GM23338 (cell line): ENCODE data around the gene CYB5R3. TPM values are rescaled to one million over a fixed set of nuclear protein-coding genes. Genes with fewer than 3 reads are reported as not detected.

Source experiments
- ATAC-seq: fragments of 200-7000 bp; cut with Tn5 transposase; 3 replicates; pipeline ENCODE4 v1.9.1; 2020
- DNase-seq: peaks from one replicate; pipeline ENCODE4 v3.0.0-alpha.2; 2015; ENCODE audit warnings: low spot score
- H2AFZ ChIP-seq: fragments of 200-600 bp; sonication (generic); 2 replicates; pipeline ENCODE4 v1.8.0; 2016; ENCODE audit warnings: antibody characterized with exemption, mild to moderate bottlenecking, moderate library complexity
- H3F3A ChIP-seq: fragments of 200-600 bp; sonication (generic); replicated peaks from 2 replicates; pipeline ENCODE4 v1.8.0; 2017; ENCODE audit warnings: antibody characterized with exemption, mixed run types, low read depth
- H3K27ac ChIP-seq: fragments of 200-600 bp; sonication (generic); 2 replicates; pipeline ENCODE4 v1.6.1; 2016; ENCODE audit warnings: low read depth
- H3K27me3 ChIP-seq: fragments of 200-600 bp; sonication (generic); 2 replicates; pipeline ENCODE4 v1.8.0; 2016; ENCODE audit warnings: mild to moderate bottlenecking, mixed run types, moderate library complexity; ENCODE audit not compliant: insufficient read depth
- H3K36me3 ChIP-seq: fragments of 200-600 bp; sonication (generic); 2 replicates; pipeline ENCODE4 v1.8.0; 2016; ENCODE audit warnings: mild to moderate bottlenecking; ENCODE audit not compliant: insufficient read depth
- H3K4me1 ChIP-seq: fragments of 200-600 bp; sonication (generic); 2 replicates; pipeline ENCODE4 v1.8.0; 2016; ENCODE audit warnings: mild to moderate bottlenecking, moderate library complexity; ENCODE audit not compliant: insufficient read depth
- H3K4me2 ChIP-seq: fragments of 200-600 bp; sonication (generic); 2 replicates; pipeline ENCODE4 v1.7.1; 2017; ENCODE audit warnings: mixed run types
- H3K4me3 ChIP-seq: fragments of 200-600 bp; sonication (generic); 2 replicates; pipeline ENCODE4 v1.6.1; 2016; ENCODE audit warnings: mixed run types
- H3K79me2 ChIP-seq: fragments of 200-600 bp; sonication (generic); replicated peaks from 2 replicates; pipeline ENCODE4 v1.8.0; 2017; ENCODE audit warnings: mild to moderate bottlenecking; ENCODE audit not compliant: insufficient read depth
- H3K9me2 ChIP-seq: fragments of 200-600 bp; sonication (generic); 2 replicates; pipeline ENCODE4 v1.8.0; 2017; ENCODE audit not compliant: insufficient read depth
- H4K20me1 ChIP-seq: fragments of 200-600 bp; sonication (generic); replicated peaks from 2 replicates; pipeline ENCODE4 v1.8.0; 2017; ENCODE audit warnings: mild to moderate bottlenecking; ENCODE audit not compliant: insufficient read depth
- H3K27ac Mint-ChIP-seq: 2 replicates; pipeline ENCODE4 v1.8.0; 2020; ENCODE audit warnings: inconsistent platforms, mild to moderate bottlenecking, moderate library complexity, mixed read lengths
- H3K27me3 Mint-ChIP-seq: 3 replicates; pipeline ENCODE4 v1.8.0; 2022; ENCODE audit warnings: low read depth, mild to moderate bottlenecking, moderate library complexity, mixed read lengths, inconsistent platforms; ENCODE audit not compliant: insufficient read depth, poor library complexity
- H3K36me3 Mint-ChIP-seq: 3 replicates; pipeline ENCODE4 v1.8.0; 2021; ENCODE audit warnings: low read depth, mild to moderate bottlenecking, inconsistent platforms, moderate library complexity, mixed read lengths
- H3K4me1 Mint-ChIP-seq: 3 replicates; pipeline ENCODE4 v1.8.0; 2020; ENCODE audit warnings: mild to moderate bottlenecking, inconsistent platforms, mixed read lengths
- H3K4me3 Mint-ChIP-seq: 3 replicates; pipeline ENCODE4 v1.8.0; 2021; ENCODE audit warnings: moderate library complexity, mild to moderate bottlenecking, inconsistent platforms, mixed read lengths
- H3K9me3 Mint-ChIP-seq: 3 replicates; pipeline ENCODE4 v1.8.0; 2020; ENCODE audit warnings: moderate library complexity, mild to moderate bottlenecking, inconsistent platforms, mixed read lengths
- CREB1 ChIP-seq: fragments of 250-450 bp; sonication (Bioruptor Pico); IDR thresholded peaks from 2 replicates; pipeline ENCODE4 v1.5.0; 2020; ENCODE audit warnings: low read depth, mild to moderate bottlenecking, moderate library complexity
- EZH2 ChIP-seq: fragments of 200-600 bp; sonication (generic); IDR thresholded peaks from one replicate; pipeline ENCODE4 v1.8.0; 2017; ENCODE audit warnings: antibody characterized with exemption, mild to moderate bottlenecking, low read depth; ENCODE audit not compliant: unreplicated experiment
- EZH2phosphoT487 ChIP-seq: fragments of 200-600 bp; sonication (generic); IDR thresholded peaks from one replicate; pipeline ENCODE4 v1.8.1; 2018; ENCODE audit warnings: antibody characterized with exemption; ENCODE audit not compliant: unreplicated experiment
- NANOG ChIP-seq: IDR thresholded peaks from 2 replicates; pipeline ENCODE4 v1.6.1; 2016; ENCODE audit warnings: antibody characterized with exemption, borderline replicate concordance
- POLR2AphosphoS5 ChIP-seq: IDR thresholded peaks from 2 replicates; pipeline ENCODE4 v1.6.1; 2016; ENCODE audit warnings: antibody characterized with exemption, low read depth
- STAT1 ChIP-seq: IDR thresholded peaks from one replicate; pipeline ENCODE4 v1.6.1; 2016; ENCODE audit warnings: antibody characterized with exemption; ENCODE audit not compliant: unreplicated experiment
- polyA plus RNA-seq: library from polyadenylated mRNA; unstranded; fragments of >200 nt; fragmentation: Nextera tagmentation; extraction: Ambion mirVana; gene quantifications from 2 replicates; pipeline ENCODE4 v1.2.1, GENCODE V29; 2016
- total RNA-seq: library from RNA; depleted of rRNA; stranded (reverse); fragments of >200 nt; shearing (Covaris generic); gene quantifications from 2 replicates; pipeline ENCODE4 v1.2.3, GENCODE V29; 2014
- TF ChIP-seq, protein P1 (sequence below): fragments of 250-450 bp; sonication (Bioruptor Pico); IDR thresholded peaks from 2 replicates; pipeline ENCODE4 v1.5.0; 2020; ENCODE audit warnings: mild to moderate bottlenecking, moderate library complexity
- TF ChIP-seq, protein P2 (sequence below): IDR thresholded peaks from 2 replicates; pipeline ENCODE4 v1.6.1; 2016; ENCODE audit warnings: antibody characterized with exemption

The CYB5R3 gene
- total and polyA plus RNA-seq, 2 experiments from 2014 or later = 76.2 to 76.9 TPM

DNA sequence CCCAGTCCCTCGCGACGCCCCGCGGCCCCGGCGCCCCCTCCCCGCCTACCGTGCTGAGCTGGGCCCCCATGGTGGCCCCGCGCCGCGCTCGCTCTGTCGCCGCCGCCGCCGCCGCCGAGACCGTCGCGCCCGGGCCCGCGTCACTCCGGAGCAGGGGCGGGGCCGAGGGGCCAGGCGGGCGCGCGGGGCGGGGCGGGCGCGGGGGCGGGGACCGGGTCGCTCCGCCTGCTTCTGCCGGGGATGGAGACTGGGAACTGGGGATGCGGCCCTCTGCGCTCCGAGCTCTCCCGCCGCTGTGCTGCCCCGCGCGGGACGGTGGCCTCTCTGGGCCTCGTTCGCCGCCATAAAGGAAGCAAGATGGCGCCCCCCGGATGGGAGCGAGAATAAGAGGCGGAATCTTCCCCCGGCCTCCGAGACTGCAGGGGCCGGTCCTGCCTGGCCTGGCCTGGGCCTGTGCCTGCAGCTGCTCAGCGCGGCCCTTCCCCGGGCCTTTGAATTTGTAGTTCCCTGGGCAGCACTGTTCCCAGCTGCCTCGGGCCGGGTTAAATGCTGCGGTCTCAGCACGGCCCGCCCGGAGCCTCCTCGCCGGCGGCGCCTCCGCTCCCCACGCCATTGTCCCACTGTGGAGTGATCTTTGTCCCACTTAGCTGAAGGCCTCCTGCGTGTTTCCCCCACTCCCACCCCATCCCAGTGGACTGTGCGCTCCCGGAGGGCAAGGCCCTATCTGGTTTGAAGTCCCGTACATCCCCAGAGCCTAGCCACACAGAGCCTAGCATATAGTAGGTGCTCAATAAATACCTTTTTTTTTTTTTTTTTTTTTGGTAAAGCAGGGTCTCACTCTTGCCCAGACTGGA lies at the start of gene CYB5R3 (continued):
- TF ChIP-seq EZH2 = no peak

DNA sequence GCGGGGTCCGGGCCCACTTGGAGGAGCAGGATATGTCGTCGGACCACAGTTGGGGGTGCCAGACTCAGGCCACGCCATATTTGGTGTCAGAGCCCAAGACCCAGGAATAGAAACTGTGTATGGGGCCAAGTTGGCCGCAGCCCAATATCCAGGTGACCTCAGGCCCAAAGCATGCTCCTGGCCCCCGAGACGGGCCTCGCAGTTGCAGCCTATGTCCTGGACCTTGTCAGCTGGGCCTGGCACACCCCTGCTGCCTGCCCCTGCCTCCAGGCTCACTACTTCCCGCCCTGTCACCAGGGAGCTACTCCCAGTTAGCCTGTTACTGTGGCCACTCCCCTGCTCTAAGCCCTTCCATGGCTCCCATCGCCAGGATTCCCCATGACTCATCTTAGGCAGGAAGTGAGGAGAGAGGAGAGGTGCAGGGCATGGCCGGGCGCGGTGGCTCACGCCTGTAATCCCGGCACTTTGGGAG lies 48.4 kb upstream of the CYB5R3 start:
- H3K9me3 Mint-ChIP-seq = no peaks in the 10 kb centered on the region

DNA sequence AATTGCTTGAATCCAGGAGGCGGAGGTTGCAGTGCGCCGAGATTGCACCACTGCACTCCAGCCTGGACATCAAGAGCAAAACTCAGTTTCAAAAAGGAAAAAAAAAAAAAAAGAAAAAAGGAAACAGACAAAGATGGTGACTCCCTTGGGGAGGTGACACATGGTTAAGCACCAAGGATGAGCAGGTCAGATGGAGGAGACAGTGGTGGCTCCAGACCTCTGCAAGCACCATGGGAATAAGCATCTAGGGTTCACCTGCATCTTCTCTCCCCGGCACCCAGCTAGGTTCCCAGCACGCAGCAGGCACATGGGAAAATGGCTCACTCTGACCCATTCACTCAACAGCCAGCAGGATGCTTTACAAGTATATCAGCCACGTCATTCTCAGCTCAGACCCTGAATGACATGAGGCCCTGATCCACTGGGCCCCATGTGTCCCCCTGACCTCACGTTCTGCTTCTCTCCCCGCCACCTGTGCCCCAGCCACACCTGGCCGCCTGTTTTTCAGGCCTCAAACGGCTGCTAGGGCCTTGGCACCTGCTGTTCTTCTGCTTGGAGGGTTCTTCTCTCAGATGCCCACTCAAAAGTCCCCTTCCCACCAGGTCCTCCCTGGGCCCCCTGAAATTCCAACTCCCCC lies 47.3 kb upstream of the CYB5R3 start:
- H3K36me3 Mint-ChIP-seq = no peaks in the 10 kb centered on the region; the same call in 2 of the 3 replicates
- ATAC-seq (no peak), DNase-seq (no peak)
- H3K27ac Mint-ChIP-seq = no peak overlapping the region
- Histone ChIP-seq H3F3A (0 out of 2 replicates have a peak, but pooled peaks cover 2% of the 10 kb centered on the region), H3K27ac (no peak overlapping the region), H4K20me1 (no peaks in the 10 kb centered on the region), H2AFZ (no peak overlapping the region), H3K79me2 (no peaks in the 10 kb centered on the region), H3K36me3 (no peaks in the 10 kb centered on the region), H3K4me3 (no peak overlapping the region), H3K27me3 (no peaks in the 10 kb centered on the region), H3K4me2 (no peak overlapping the region), H3K9me2 (no peaks in the 10 kb centered on the region), H3K4me1 (peaks cover 18% of the 10 kb centered on the region)
- peaks cover 10% of the 10 kb centered on the region for H3K27me3 Mint-ChIP-seq
- H3K4me3 Mint-ChIP-seq = no peak overlapping the region
- H3K9me3 Mint-ChIP-seq = no peaks in the 10 kb centered on the region
- H3K4me1 Mint-ChIP-seq = peaks cover 26% of the 10 kb centered on the region
- TF ChIP-seq CREB1 (no peak), EZH2 (no peak), POLR2AphosphoS5 (no peak), EZH2phosphoT487 (no peak)
- TF ChIP-seq, protein P1, sequence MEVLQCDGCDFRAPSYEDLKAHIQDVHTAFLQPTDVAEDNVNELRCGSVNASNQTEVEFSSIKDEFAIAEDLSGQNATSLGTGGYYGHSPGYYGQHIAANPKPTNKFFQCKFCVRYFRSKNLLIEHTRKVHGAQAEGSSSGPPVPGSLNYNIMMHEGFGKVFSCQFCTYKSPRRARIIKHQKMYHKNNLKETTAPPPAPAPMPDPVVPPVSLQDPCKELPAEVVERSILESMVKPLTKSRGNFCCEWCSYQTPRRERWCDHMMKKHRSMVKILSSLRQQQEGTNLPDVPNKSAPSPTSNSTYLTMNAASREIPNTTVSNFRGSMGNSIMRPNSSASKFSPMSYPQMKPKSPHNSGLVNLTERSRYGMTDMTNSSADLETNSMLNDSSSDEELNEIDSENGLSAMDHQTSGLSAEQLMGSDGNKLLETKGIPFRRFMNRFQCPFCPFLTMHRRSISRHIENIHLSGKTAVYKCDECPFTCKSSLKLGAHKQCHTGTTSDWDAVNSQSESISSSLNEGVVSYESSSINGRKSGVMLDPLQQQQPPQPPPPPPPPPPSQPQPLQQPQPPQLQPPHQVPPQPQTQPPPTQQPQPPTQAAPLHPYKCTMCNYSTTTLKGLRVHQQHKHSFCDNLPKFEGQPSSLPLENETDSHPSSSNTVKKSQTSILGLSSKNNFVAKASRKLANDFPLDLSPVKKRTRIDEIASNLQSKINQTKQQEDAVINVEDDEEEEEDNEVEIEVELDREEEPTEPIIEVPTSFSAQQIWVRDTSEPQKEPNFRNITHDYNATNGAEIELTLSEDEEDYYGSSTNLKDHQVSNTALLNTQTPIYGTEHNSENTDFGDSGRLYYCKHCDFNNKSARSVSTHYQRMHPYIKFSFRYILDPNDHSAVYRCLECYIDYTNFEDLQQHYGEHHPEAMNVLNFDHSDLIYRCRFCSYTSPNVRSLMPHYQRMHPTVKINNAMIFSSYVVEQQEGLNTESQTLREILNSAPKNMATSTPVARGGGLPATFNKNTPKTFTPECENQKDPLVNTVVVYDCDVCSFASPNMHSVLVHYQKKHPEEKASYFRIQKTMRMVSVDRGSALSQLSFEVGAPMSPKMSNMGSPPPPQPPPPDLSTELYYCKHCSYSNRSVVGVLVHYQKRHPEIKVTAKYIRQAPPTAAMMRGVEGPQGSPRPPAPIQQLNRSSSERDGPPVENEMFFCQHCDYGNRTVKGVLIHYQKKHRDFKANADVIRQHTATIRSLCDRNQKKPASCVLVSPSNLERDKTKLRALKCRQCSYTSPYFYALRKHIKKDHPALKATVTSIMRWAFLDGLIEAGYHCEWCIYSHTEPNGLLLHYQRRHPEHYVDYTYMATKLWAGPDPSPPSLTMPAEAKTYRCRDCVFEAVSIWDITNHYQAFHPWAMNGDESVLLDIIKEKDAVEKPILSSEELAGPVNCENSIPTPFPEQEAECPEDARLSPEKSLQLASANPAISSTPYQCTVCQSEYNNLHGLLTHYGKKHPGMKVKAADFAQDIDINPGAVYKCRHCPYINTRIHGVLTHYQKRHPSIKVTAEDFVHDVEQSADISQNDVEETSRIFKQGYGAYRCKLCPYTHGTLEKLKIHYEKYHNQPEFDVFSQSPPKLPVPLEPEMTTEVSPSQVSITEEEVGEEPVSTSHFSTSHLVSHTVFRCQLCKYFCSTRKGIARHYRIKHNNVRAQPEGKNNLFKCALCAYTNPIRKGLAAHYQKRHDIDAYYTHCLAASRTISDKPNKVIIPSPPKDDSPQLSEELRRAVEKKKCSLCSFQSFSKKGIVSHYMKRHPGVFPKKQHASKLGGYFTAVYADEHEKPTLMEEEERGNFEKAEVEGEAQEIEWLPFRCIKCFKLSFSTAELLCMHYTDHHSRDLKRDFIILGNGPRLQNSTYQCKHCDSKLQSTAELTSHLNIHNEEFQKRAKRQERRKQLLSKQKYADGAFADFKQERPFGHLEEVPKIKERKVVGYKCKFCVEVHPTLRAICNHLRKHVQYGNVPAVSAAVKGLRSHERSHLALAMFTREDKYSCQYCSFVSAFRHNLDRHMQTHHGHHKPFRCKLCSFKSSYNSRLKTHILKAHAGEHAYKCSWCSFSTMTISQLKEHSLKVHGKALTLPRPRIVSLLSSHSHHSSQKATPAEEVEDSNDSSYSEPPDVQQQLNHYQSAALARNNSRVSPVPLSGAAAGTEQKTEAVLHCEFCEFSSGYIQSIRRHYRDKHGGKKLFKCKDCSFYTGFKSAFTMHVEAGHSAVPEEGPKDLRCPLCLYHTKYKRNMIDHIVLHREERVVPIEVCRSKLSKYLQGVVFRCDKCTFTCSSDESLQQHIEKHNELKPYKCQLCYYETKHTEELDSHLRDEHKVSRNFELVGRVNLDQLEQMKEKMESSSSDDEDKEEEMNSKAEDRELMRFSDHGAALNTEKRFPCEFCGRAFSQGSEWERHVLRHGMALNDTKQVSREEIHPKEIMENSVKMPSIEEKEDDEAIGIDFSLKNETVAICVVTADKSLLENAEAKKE (CRISPR knock-in tag) = no peak

More for the DNA sequence above, 48.4 kb upstream of the CYB5R3 start:
- Mint-ChIP-seq H3K36me3 (no peaks in the 10 kb centered on the region; the same call in 2 of the 3 replicates), H3K4me1 (peaks cover 23% of the 10 kb centered on the region), H3K27ac (no peak overlapping the region), H3K4me3 (no peak overlapping the region), H3K27me3 (peaks cover 12% of the 10 kb centered on the region)
- H4K20me1 ChIP-seq = no peaks in the 10 kb centered on the region
- no peaks in the 10 kb centered on the region for H3K9me2 ChIP-seq
- no peak for ATAC-seq
- no peak overlapping the region for H2AFZ ChIP-seq
- H3K36me3 ChIP-seq = no peaks in the 10 kb centered on the region
- no peak overlapping the region for H3K4me3 ChIP-seq
- H3K79me2 ChIP-seq = no peaks in the 10 kb centered on the region
- H3K27ac ChIP-seq = no peak overlapping the region
- no peaks in the 10 kb centered on the region for H3K27me3 ChIP-seq
- no peak overlapping the region for H3K4me2 ChIP-seq
- TF ChIP-seq, protein P2, sequence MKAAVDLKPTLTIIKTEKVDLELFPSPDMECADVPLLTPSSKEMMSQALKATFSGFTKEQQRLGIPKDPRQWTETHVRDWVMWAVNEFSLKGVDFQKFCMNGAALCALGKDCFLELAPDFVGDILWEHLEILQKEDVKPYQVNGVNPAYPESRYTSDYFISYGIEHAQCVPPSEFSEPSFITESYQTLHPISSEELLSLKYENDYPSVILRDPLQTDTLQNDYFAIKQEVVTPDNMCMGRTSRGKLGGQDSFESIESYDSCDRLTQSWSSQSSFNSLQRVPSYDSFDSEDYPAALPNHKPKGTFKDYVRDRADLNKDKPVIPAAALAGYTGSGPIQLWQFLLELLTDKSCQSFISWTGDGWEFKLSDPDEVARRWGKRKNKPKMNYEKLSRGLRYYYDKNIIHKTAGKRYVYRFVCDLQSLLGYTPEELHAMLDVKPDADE = no peak
- TF ChIP-seq NANOG (no peak), STAT1 (no peak), EZH2 (no peak)
- no peak for DNase-seq
- 0 out of 2 replicates have a peak, but pooled peaks cover 2% of the 10 kb centered on the region for H3F3A ChIP-seq
- peaks cover 18% of the 10 kb centered on the region for H3K4me1 ChIP-seq
